HG03575 (cell line): ENCODE results near the gene SPOCD1.

Experiments used
- ATAC-seq: cut with Tn5 transposase; IDR thresholded peaks from one replicate; pipeline ENCODE4 v1.9.1; 2021; ENCODE audit not compliant: unreplicated experiment, insufficient number of reproducible peaks, low FRiP score; ENCODE audit errors: extremely low read depth

SPOCD1 gene

GRCh38 chr1:31780632-31781031, 35.2 kb downstream of the SPOCD1 start:
- ATAC-seq = no peak

- ATAC-seq = no peak
Measured at GRCh38 chr1:31779687-31780086, 36.1 kb downstream of the SPOCD1 start.

- no peak for ATAC-seq
Measured at GRCh38 chr1:31778763-31779488, 36.9 kb downstream of the SPOCD1 start.

- ATAC-seq = no peak
Measured at GRCh38 chr1:31776516-31776915, 39.3 kb downstream of the SPOCD1 start.

GRCh38 chr1:31776032-31776431, 39.8 kb downstream of the SPOCD1 start:
- ATAC-seq = no peak

GRCh38 chr1:31775210-31775999, 40.4 kb downstream of the SPOCD1 start:
- no peak for ATAC-seq

GRCh38 chr1:31774495-31774894, 41.3 kb downstream of the SPOCD1 start:
- no peak for ATAC-seq

- no peak for ATAC-seq
Measured at GRCh38 chr1:31773861-31774260, 42.0 kb downstream of the SPOCD1 start.

GRCh38 chr1:31772669-31773248, 43.1 kb downstream of the SPOCD1 start:
- no peak for ATAC-seq

GRCh38 chr1:31771891-31772668, 43.7 kb downstream of the SPOCD1 start:
- no peak for ATAC-seq

- ATAC-seq = no peak
Measured at GRCh38 chr1:31769720-31770390, 46.0 kb downstream of the SPOCD1 start.

- no peak for ATAC-seq
Measured at GRCh38 chr1:31768939-31769704, 46.7 kb downstream of the SPOCD1 start.

GRCh38 chr1:31768407-31768907, 47.4 kb downstream of the SPOCD1 start:
- no peak for ATAC-seq

GRCh38 chr1:31767225-31767624, 48.6 kb downstream of the SPOCD1 start:
- ATAC-seq = no peak

- no peak for ATAC-seq
Measured at GRCh38 chr1:31765516-31765915, 50.3 kb downstream of the SPOCD1 start.

- no peak for ATAC-seq
Measured at GRCh38 chr1:31765041-31765467, 50.8 kb downstream of the SPOCD1 start.

GRCh38 chr1:31764312-31765040, 51.3 kb downstream of the SPOCD1 start, which contains the start of gene ADGRB2:
Gene ADGRB2, minus strand, starts transcription at chr1:31764340. Its CDS starts 7,119 bp downstream, at chr1:31757221.
- ATAC-seq = no peak
